SK-N-SH (cell line): ENCODE results near the gene CPEB2. TPM values are rescaled to one million over a fixed set of nuclear protein-coding genes. Genes with fewer than 3 reads are reported as not detected.

Experiments
- CTCF ChIA-PET: fragments of 300-600, 350-600 bp; formaldehyde crosslinking; extraction: SDS; loops from one replicate; lab custom pipeline; 2021; lab: Yijun Ruan, JAX
- POLR2A ChIA-PET: fragments of 350-600 bp; sonication (Branson Sonifier 250); formaldehyde crosslinking; extraction: SDS; loops from one replicate; lab custom pipeline; 2020; ENCODE audit warnings: antibody characterized with exemption, inconsistent platforms; lab: Yijun Ruan, JAX
- DNase-seq: peaks from one replicate; pipeline ENCODE4 v3.0.0; 2012
- H2AFZ ChIP-seq: fragments of 200-600 bp; sonication (generic); 2 replicates; pipeline ENCODE4 v1.8.1; 2016; ENCODE audit warnings: antibody characterized with exemption, mild to moderate bottlenecking, low read depth
- H3F3A ChIP-seq: fragments of 200-600 bp; sonication (generic); replicated peaks from 2 replicates; pipeline ENCODE3; 2016; ENCODE audit warnings: antibody characterized with exemption, mild to moderate bottlenecking; ENCODE audit not compliant: insufficient read depth
- H3K27ac ChIP-seq, 2 experiments: fragments of 200-500 bp in 1 of 2; fragments of 200-600 bp in 1 of 2; sonication (Bioruptor generic) in 1 of 2; sonication (generic), shearing (Covaris generic) in 1 of 2; 2 replicates each; pipeline versions ENCODE4 v1.5.1 to v1.6.1; 2014 to 2016; ENCODE audit warnings: low read depth in 2 of 2, inconsistent platforms in 1 of 2, low read length in 1 of 2, mild to moderate bottlenecking in 1 of 2, mixed read lengths in 1 of 2
- H3K27me3 ChIP-seq: fragments of 200-600 bp; sonication (generic), shearing (Covaris generic); 2 replicates; pipeline ENCODE4 v1.6.1; 2016; ENCODE audit warnings: mixed run types; ENCODE audit not compliant: insufficient read depth
- H3K36me3 ChIP-seq, 2 experiments: fragments of 200-500 bp in 1 of 2; fragments of 200-600 bp in 1 of 2; sonication (Bioruptor generic) in 1 of 2; sonication (generic) in 1 of 2; replicated peaks in 1 of 2; 2 replicates each; pipeline versions ENCODE3 to v1.5.1; 2014 to 2016; ENCODE audit warnings: low read length in 1 of 2, mild to moderate bottlenecking in 1 of 2; ENCODE audit not compliant: insufficient read depth in 2 of 2, control insufficient read depth in 1 of 2
- H3K4me1 ChIP-seq, 2 experiments: fragments of 200-500 bp in 1 of 2; fragments of 200-600 bp in 1 of 2; sonication (Bioruptor generic) in 1 of 2; sonication (generic), shearing (Covaris generic) in 1 of 2; 2 replicates each; pipeline versions ENCODE4 v1.5.1 to v1.6.1; 2014 to 2016; ENCODE audit warnings: low read depth in 1 of 2, low read length in 1 of 2, mixed run types in 1 of 2; ENCODE audit not compliant: insufficient read depth in 2 of 2, control insufficient read depth in 1 of 2
- H3K4me2 ChIP-seq: fragments of 200-600 bp; sonication (generic), shearing (Covaris generic); 2 replicates; pipeline ENCODE4 v1.6.1; 2017; ENCODE audit warnings: mixed run types
- H3K4me3 ChIP-seq, 2 experiments: fragments of 200-500 bp in 1 of 2; fragments of 200-600 bp in 1 of 2; sonication (Bioruptor generic) in 1 of 2; sonication (generic), shearing (Covaris generic) in 1 of 2; 2 replicates each; pipeline versions ENCODE4 v1.5.1 to v1.8.1; 2014 to 2016; ENCODE audit warnings: low read depth in 2 of 2, inconsistent platforms in 1 of 2, low read length in 1 of 2, mild to moderate bottlenecking in 1 of 2, mixed read lengths in 1 of 2, moderate library complexity in 1 of 2
- H3K79me2 ChIP-seq: fragments of 200-600 bp; sonication (generic); 2 replicates; pipeline ENCODE4 v1.8.1; 2017; ENCODE audit warnings: mild to moderate bottlenecking; ENCODE audit not compliant: insufficient read depth
- H3K9ac ChIP-seq: fragments of 200-600 bp; sonication (generic); 2 replicates; pipeline ENCODE4 v1.6.1; 2017; ENCODE audit warnings: mixed run types
- H3K9me2 ChIP-seq: fragments of 200-600 bp; sonication (generic); 2 replicates; pipeline ENCODE4 v1.6.1; 2017; ENCODE audit warnings: mixed run types
- H3K9me3 ChIP-seq: fragments of 200-600 bp; sonication (generic); 2 replicates; pipeline ENCODE4 v1.6.1; 2017; ENCODE audit warnings: mixed run types, mild to moderate bottlenecking, moderate library complexity
- H4K20me1 ChIP-seq: fragments of 200-600 bp; sonication (generic); 2 replicates; pipeline ENCODE4 v1.6.1; 2017; ENCODE audit warnings: mild to moderate bottlenecking, mixed run types; ENCODE audit not compliant: insufficient read depth
- CHD2 ChIP-seq: fragments of 150-350 bp; IDR thresholded peaks from 2 replicates; pipeline ENCODE4 v1.6.1; 2018; ENCODE audit warnings: low read length; ENCODE audit not compliant: partially characterized antibody
- EP300 ChIP-seq, 2 experiments: IDR thresholded peaks; 2 replicates each; pipeline versions ENCODE4 v1.4.0 to v1.6.1; 2012; ENCODE audit warnings: borderline replicate concordance in 1 of 2, low read depth in 1 of 2, low read length in 1 of 2
- FOXJ3 ChIP-seq: sonication (generic); formaldehyde crosslinking; IDR thresholded peaks from 2 replicates; pipeline ENCODE4 v1.5.1; 2020; ENCODE audit warnings: mild to moderate bottlenecking, missing genetic modification reagents
- JUND ChIP-seq: IDR thresholded peaks from 2 replicates; pipeline ENCODE4 v1.4.0; 2012
- MAX ChIP-seq: IDR thresholded peaks from 2 replicates; pipeline ENCODE4 v1.4.0; 2012; ENCODE audit warnings: low read depth
- MEF2A ChIP-seq: IDR thresholded peaks from 2 replicates; pipeline ENCODE4 v1.4.0; 2012; ENCODE audit warnings: low read depth, borderline replicate concordance
- POLR2AphosphoS5 ChIP-seq: IDR thresholded peaks from 2 replicates; pipeline ENCODE4 v1.6.1; 2012; ENCODE audit warnings: low read depth, low read length
- RAD21 ChIP-seq: IDR thresholded peaks from 2 replicates; pipeline ENCODE4 v1.6.1; 2012; ENCODE audit warnings: mild to moderate bottlenecking, low read length
- RCOR1 ChIP-seq: fragments of 150-350 bp; IDR thresholded peaks from 2 replicates; pipeline ENCODE4 v1.6.1; 2017; ENCODE audit warnings: antibody characterized with exemption, low read length
- REST ChIP-seq: IDR thresholded peaks from 2 replicates; pipeline ENCODE4 v1.6.1; 2012; ENCODE audit warnings: mild to moderate bottlenecking, low read depth, low read length, moderate library complexity
- SIN3A ChIP-seq: IDR thresholded peaks from 2 replicates; pipeline ENCODE4 v1.6.1; 2012; ENCODE audit warnings: low read depth, mild to moderate bottlenecking, low read length, moderate library complexity, borderline replicate concordance
- SMC3 ChIP-seq: IDR thresholded peaks from 2 replicates; pipeline ENCODE4 v1.6.1; 2012; ENCODE audit warnings: low read depth, low read length, improper control_type of control experiment
- TAF1 ChIP-seq: IDR thresholded peaks from 2 replicates; pipeline ENCODE4 v1.6.1; 2012; ENCODE audit warnings: low read depth, mild to moderate bottlenecking, low read length, moderate library complexity, borderline replicate concordance
- USF2 ChIP-seq: fragments of 150-350 bp; IDR thresholded peaks from 2 replicates; pipeline ENCODE4 v1.6.1; 2017; ENCODE audit warnings: antibody characterized with exemption, low read length, low read depth, borderline replicate concordance
- YY1 ChIP-seq: IDR thresholded peaks from 2 replicates; pipeline ENCODE4 v1.4.0; 2012; ENCODE audit warnings: low read depth, mild to moderate bottlenecking
- WGBS: methylation state at CpG from one replicate; pipeline ENCODE4 v1.1.6; 2017; ENCODE audit warnings: low lambda C conversion rate; 5-methylcytosine and 5-hydroxymethylcytosine counted together
- polyA plus RNA-seq, 3 experiments: library from polyadenylated mRNA; depleted of rRNA; stranded (reverse); fragments of >200 nt; gene quantifications; 2 replicates each; pipeline ENCODE4 v1.2.3, GENCODE V29; 2012
- TF ChIP-seq, protein P1 (sequence below): IDR thresholded peaks from 2 replicates; pipeline ENCODE4 v1.4.0; 2012; ENCODE audit warnings: low read depth, borderline replicate concordance

CPEB2 gene
- polyA plus RNA-seq, 1 of the 3 experiments (the other 2 are of a cell fraction): 2.1 TPM

GRCh38 chr4:14987054-14987453, 15.2 kb upstream of the CPEB2 start:
- POLR2A ChIA-PET: no interaction called here
- Histone ChIP-seq H3K4me3 (no peak overlapping the region), H3K4me1 (no peaks in the 10 kb centered on the region)
- no peak for TF ChIP-seq FOXJ3 (CRISPR knock-in tag)
- no peak for TF ChIP-seq REST
- no peak for TF ChIP-seq RAD21
- no peak for TF ChIP-seq YY1
- no peak for TF ChIP-seq JUND
- TF ChIP-seq, protein P1, sequence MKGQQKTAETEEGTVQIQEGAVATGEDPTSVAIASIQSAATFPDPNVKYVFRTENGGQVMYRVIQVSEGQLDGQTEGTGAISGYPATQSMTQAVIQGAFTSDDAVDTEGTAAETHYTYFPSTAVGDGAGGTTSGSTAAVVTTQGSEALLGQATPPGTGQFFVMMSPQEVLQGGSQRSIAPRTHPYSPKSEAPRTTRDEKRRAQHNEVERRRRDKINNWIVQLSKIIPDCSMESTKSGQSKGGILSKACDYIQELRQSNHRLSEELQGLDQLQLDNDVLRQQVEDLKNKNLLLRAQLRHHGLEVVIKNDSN: no peak
- no peak for TF ChIP-seq MEF2A
- TF ChIP-seq SIN3A: no peak
- TF ChIP-seq EP300 (IDR thresholded peaks at IDR 0.05; ENCODE audit: borderline replicate concordance in 1 of 2, low read depth in 1 of 2, low read length in 1 of 2): no peak
- TF ChIP-seq CHD2: no peak
- TF ChIP-seq MAX: no peak
- TF ChIP-seq USF2: no peak
- TF ChIP-seq, all 33 proteins: peak for 0
- H3K27me3 ChIP-seq: no peaks in the 10 kb centered on the region
- H3K36me3 ChIP-seq: no peaks in the 10 kb centered on the region
- no peak overlapping the region for H3K9ac ChIP-seq
- H3K4me2 ChIP-seq: no peak overlapping the region
- no peaks in the 10 kb centered on the region for H4K20me1 ChIP-seq
- WGBS: 13% methylated on average over 2 of the region's 2 CpGs
- H3F3A ChIP-seq: no peaks in the 10 kb centered on the region
- CTCF ChIA-PET: interaction anchor here (1.7 kb wide), 1 partner anchor 1333 kb away, joined by 4 read pairs; no protein-coding TSS in a partner anchor
- no peak for DNase-seq
- no peak overlapping the region for H2AFZ ChIP-seq
- H3K27ac ChIP-seq: no peak overlapping the region
- H3K79me2 ChIP-seq: no peaks in the 10 kb centered on the region
- H3K9me3 ChIP-seq: no peaks in the 10 kb centered on the region
- no peaks in the 10 kb centered on the region for H3K9me2 ChIP-seq

GRCh38 chr4:14990484-14990883, 11.8 kb upstream of the CPEB2 start:
- TF ChIP-seq RCOR1: no peak
- no peak for TF ChIP-seq MEF2A
- TF ChIP-seq TAF1: no peak
- TF ChIP-seq RAD21: no peak
- TF ChIP-seq FOXJ3 (CRISPR knock-in tag): no peak
- no peak for TF ChIP-seq SMC3
- no peak for TF ChIP-seq POLR2AphosphoS5
- no peak overlapping the region for H3K4me3 ChIP-seq
- no peak overlapping the region for H3K27ac ChIP-seq
- no peaks in the 10 kb centered on the region for H3K27me3 ChIP-seq
- H3K4me2 ChIP-seq: no peak overlapping the region
- no peak for DNase-seq
- no peak overlapping the region for H2AFZ ChIP-seq
- H3K9ac ChIP-seq: no peak overlapping the region
- no peaks in the 10 kb centered on the region for H3K79me2 ChIP-seq
- H3K4me1 ChIP-seq: no peaks in the 10 kb centered on the region
- CTCF ChIA-PET: no interaction called here
- no peaks in the 10 kb centered on the region for H3F3A ChIP-seq
- no peaks in the 10 kb centered on the region for H3K36me3 ChIP-seq
- no peaks in the 10 kb centered on the region for H3K9me2 ChIP-seq
- H4K20me1 ChIP-seq: no peaks in the 10 kb centered on the region
- POLR2A ChIA-PET: no interaction called here
- WGBS: 77% methylated on average over 1 of the region's 1 CpG
- no peaks in the 10 kb centered on the region for H3K9me3 ChIP-seq
